GM19395 (cell line): ENCODE data around the gene ENDOV.

Experiments
- ATAC-seq: cut with Tn5 transposase; IDR thresholded peaks from one replicate; pipeline ENCODE4 v1.9.1; 2021; ENCODE audit warnings: mild to moderate bottlenecking, moderate library complexity; ENCODE audit not compliant: unreplicated experiment

Gene ENDOV

GRCh38 chr17:80480248-80480647, 65.3 kb downstream of the ENDOV start:
- ATAC-seq: no peak

- no peak for ATAC-seq
These were observed 66.5 kb downstream of the ENDOV start for GRCh38 chr17:80481284-80482057.

GRCh38 chr17:80482058-80482318, 67.0 kb downstream of the ENDOV start:
- no peak for ATAC-seq

GRCh38 chr17:80482555-80483308, 67.8 kb downstream of the ENDOV start:
- no peak for ATAC-seq

GRCh38 chr17:80485846-80486245, 70.9 kb downstream of the ENDOV start:
- no peak for ATAC-seq

GRCh38 chr17:80486692-80487091, 71.7 kb downstream of the ENDOV start:
- ATAC-seq: no peak

GRCh38 chr17:80487511-80487910, 72.5 kb downstream of the ENDOV start:
- ATAC-seq: no peak
